CD4-positive, alpha-beta T cell treated with Interleukin-6 at 100 ng/mL for 8 hours (primary cell): ENCODE data around the gene DPPA3.
"Not testable (repeated sequence)": the region's sequence is repeated elsewhere in the genome, so short reads cannot be mapped to it uniquely, and the experiment has no call there.

ENCODE experiments used
- DNase-seq: peaks from one replicate; pipeline ENCODE4 v3.0.0-alpha.2; 2020; ENCODE audit warnings: mixed read lengths, low spot score

Gene DPPA3

DNA sequence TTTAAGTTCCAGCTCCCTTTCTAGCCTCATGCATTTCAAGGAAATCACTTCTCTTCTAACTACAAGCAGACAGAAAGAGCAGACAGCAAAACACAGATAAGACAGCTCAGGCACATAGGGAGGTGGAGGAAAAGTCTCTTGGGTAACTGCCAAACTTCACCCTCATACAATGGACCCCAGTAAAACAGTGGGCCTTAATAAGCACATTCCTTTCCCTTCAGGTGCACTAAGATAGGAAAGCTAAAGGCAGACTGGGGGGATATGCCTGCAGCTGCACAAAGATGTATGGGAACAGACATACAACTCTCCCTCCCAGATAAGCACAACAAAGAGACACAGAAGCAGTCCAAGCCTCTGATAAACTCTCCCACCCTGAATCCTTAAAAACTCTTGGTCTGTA is 19.8 kb downstream of the DPPA3 start:
- not testable (repeated sequence) for DNase-seq

DNA sequence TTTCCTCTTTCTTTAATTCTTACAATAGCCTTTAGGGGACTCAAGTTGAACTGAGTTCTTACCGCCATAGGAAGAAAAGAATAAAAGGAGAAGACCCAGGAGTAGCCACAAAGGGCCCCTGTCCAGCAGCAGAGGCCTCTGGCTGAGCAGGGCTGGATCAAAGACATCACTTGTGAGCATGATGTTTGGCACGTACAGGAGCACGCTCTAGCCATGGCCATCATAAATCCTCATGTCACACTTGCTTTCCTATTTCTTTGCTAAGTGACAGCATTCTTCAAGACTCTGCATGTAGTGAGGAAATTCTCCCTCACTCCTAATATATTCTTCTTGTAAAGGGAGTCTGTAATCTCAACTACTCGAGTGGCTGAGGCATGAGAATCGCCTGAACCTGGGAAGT is 20.3 kb downstream of the DPPA3 start:
- no peak for DNase-seq

DNA sequence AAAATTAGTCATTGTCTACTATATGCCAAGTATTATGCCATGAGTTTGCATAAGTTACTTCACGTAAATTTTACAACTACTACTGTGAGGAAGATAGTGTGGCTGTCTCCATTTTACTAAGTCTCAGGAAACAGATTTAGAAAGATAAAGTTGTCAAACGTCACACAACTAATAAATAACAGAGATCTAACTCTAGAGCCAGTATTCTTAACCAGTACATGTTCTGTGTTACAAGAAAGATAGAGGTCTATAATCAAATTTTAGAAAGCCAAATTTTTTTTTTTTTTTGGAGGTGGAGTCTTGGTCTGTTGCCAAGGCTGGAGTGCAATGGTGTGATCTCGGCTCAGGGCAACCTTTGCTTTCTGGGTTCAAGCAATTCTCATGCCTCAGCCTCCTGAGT is 21.8 kb downstream of the DPPA3 start:
- no peak for DNase-seq

DNA sequence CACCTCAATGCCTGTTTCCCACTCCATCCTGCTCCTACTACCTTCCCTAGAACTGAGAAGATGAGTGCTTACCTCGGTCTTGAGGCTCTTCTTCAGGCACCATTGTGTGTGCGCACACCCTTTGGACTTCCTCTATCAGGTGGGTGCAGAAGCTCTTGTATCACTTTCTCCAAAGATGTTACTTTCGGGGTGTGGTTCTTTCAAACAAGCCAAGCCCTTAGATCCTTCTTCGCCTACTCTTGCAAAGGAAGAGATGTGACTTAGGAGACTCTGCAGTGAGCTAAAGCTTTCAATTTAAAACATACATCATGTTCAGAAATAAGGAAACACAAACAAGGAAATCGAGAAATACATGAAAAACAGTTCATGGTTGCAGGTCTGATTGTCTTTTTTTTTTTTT is 36.0 kb downstream of the DPPA3 start, which contains the start of gene CLEC4C:
TSS of gene CLEC4C (minus strand) at position 130 of the 400 bp plus-strand sequence. CDS start at position 103, 27 bp downstream.
- no peak for DNase-seq

DNA sequence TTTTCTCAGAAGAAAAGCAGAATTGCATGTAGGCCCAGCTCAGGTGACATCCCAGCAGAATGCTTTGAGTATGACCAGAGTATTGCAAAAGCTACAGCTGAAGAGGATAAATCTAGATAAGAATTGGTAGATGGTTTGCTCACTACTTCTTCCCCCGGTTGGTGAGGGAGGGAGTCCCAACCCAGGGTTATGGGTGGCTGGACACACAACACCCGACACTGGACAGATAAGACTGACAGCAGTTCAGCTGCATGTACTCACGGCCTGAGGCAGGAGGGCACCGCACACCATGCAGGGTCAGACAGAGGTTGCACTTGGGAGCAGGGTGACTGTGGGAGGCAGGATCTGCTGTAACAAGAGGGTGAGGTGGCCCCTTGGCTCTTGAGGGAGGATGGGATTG is 37.6 kb downstream of the DPPA3 start:
- no peak for DNase-seq

DNA sequence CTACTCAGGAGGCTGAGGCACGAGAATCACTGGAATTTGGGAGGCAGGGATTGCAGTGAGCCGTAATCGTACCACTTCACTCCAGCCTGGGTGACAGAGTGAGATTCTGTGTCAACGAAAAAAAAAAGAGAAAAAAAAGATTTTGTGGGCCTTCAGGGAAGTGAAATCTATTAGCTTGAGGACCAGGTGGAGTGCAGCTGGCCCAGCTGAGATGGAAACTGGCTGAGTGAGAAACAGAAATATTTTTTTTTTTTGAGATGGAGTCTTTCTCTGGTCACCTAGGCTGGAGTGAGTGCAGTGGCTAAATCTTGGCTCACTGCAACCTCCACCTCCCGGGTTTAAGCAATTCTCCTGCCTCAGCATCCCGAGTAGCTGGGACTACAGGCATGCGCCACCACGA is 38.2 kb downstream of the DPPA3 start:
- no peak for DNase-seq

DNA sequence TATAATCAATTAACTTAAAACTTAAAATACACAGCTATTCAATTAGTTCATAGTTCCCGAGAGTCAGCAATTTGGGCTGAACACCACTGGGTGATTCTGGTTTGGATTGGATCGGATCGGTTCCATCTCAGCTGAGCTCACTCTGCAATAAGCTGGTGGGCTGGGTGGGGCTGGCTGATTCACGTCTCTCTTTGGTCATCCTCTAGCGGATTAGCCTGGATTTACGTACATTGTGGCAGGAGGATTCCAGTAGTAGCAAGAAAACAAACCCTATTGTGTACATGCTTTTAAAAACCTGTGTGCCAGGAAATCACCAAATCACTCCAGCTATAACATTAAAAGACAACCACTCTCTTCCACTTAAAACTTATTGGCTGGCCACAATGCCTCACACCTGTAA is 39.1 kb downstream of the DPPA3 start:
- no peak for DNase-seq

DNA sequence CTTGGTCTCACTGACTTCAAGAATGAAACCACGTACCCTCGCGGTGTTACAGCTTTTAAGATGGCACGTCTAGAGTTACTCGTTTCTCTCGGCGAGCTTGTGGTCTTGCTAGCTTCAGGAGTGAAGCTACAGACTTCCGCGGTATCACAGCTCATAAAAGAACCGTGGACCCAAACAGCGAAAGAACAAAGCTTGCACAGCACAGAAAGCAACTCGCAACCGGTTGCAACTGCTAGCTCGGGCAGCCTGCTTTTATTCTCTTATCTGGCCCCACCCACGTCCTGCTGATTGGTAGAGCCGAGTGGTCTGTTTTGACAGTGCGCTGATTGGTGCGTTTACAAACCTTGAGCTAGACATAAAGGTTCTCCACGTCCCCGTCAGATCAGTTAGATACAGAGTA is 40.2 kb downstream of the DPPA3 start:
- no peak for DNase-seq

DNA sequence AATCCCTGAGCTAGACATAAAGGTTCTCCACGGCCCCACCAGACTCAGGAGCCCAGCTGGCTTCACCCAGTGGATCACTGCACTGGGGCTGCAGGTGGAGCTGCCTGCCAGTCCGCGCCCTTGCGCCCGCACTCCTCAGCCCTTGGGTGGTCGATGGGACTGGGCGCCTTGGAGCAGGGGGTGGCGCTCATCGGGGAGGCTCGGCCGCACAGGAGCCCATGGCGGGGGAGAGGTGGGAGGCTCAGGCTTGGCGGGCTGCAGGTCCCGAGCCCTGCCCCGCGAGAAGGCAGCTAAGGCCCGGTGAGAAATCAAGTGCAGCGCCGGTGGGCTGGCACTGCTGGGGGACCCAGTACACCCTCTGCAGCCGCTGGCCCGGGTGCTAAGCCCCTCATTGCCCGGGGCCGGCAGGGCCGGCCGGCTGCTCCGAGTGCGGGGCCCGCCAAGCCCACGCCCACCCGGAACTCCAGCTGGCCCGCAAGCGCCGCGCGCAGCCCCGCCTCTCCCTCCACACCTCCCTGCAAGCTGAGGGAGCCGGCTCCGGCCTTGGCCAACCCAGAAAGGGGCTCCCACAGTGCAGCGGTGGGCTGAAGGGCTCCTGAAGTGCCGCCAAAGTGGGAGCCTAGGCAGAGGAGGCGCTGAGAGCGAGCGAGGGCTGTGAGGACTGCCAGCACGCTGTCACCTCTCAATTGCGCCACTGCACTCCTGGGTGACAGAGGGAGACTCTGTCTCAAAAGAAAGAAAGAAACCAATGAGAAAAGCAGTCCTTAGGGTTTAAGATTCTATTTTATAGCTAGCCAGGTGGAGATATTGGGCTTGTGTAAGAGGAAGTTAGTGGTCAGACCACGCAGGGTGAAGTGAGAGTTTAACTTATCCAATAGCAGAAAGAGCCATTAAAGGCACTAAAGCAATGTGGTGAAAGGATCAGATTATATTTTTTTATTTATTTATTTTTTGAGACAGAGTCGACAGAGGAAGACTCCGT is 41.0 kb downstream of the DPPA3 start:
- DNase-seq, result not testable (repeated sequence)

DNA sequence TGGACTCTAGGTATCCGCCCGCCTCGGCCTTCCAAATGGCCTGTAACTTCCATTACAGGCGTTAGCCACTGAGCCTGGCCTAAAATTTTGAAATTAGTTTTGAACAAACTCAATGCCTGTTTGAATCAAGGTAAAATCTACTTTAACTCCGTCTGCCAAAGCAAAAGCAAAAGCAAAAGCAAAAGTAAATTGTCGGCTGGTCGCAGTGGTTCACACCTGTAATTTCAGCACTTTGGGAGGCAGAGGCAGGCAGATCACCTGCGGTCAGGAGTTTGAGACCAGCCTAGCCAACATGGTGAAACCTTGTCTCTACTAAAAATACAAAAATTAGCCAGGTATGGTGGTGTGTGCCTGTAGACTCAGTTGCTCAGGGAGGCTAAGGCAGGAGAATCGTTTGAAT is 44.4 kb downstream of the DPPA3 start:
- not testable (repeated sequence) for DNase-seq

DNA sequence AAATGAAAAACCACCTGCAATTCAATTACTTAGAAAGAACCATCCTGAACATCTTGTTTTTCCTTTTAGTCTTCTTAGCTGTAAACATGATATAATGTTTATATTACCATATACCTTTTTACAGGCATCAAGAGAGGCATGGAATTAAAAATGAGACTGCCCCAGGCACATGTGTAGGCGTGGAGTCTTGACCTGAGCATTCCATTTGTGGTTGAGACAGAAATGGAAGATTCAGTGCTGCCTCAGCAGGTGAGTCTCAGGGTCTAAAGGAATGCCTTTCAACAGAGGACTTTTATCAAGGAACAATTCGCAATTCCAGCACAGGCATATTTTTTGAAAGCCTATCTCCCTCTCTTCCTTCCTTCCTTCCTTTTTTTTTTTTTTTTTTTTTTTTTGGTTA is 45.8 kb downstream of the DPPA3 start:
- no peak for DNase-seq

DNA sequence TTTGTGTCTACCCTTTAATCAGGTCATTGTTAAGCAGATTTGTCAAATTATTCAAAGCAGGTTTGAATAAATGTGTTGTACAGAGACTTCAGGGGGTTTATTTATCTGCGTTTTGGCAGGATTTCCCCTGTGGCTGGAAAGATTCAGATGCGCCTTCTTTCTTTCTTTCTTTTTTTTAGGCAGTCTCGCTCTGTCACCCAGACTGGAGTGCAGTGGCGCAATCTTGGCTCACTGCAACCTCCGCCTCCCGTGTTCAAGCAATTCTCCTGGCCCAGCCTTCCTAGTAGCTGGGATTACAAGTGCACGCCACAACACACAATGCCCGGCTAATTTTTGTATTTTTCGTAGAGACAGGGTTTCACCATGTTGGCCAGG is 47.5 kb downstream of the DPPA3 start:
- DNase-seq, result no peak
